ENCODE data around the gene ZIK1. TPM values are rescaled to one million over a fixed set of nuclear protein-coding genes. Genes with fewer than 3 reads are reported as not detected.

Gene ZIK1
- total and polyA plus RNA-seq, 9 of the 15 experiments (the other 6 are each of a cell fraction or from before 2014, with no cell fraction given) = 0.03 to 0.42 (median 0.15) TPM; not detected in 1

GRCh38 chr19:57599761-57600383 is 15.9 kb downstream of the ZIK1 start, which contains the start of gene ZNF530 (continued):
- TF ChIP-seq SMARCE1 (IDR thresholded peaks at IDR 0.05) = no peak
- TF ChIP-seq, protein P1, sequence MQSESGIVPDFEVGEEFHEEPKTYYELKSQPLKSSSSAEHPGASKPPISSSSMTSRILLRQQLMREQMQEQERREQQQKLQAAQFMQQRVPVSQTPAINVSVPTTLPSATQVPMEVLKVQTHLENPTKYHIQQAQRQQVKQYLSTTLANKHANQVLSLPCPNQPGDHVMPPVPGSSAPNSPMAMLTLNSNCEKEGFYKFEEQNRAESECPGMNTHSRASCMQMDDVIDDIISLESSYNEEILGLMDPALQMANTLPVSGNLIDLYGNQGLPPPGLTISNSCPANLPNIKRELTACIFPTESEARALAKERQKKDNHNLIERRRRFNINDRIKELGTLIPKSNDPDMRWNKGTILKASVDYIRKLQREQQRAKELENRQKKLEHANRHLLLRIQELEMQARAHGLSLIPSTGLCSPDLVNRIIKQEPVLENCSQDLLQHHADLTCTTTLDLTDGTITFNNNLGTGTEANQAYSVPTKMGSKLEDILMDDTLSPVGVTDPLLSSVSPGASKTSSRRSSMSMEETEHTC (IDR thresholded peaks at IDR 0.05) = no peak
- no peak for TF ChIP-seq CC2D1A (IDR thresholded peaks at IDR 0.05)
- no peak for TF ChIP-seq ZNF76 (CRISPR knock-in tag; IDR thresholded peaks at IDR 0.05; ENCODE audit: borderline replicate concordance)
- no peak for TF ChIP-seq ZBTB17 (CRISPR knock-in tag; IDR thresholded peaks at IDR 0.05)
- no peak for TF ChIP-seq ZNF696 (CRISPR knock-in tag; conservative IDR thresholded peaks at IDR 0.05)
- no peak for TF ChIP-seq KDM1A (IDR thresholded peaks at IDR 0.05)
- TF ChIP-seq ZFP30 (CRISPR knock-in tag; IDR thresholded peaks at IDR 0.05; ENCODE audit: borderline replicate concordance) = no peak
- TF ChIP-seq, protein P2, sequence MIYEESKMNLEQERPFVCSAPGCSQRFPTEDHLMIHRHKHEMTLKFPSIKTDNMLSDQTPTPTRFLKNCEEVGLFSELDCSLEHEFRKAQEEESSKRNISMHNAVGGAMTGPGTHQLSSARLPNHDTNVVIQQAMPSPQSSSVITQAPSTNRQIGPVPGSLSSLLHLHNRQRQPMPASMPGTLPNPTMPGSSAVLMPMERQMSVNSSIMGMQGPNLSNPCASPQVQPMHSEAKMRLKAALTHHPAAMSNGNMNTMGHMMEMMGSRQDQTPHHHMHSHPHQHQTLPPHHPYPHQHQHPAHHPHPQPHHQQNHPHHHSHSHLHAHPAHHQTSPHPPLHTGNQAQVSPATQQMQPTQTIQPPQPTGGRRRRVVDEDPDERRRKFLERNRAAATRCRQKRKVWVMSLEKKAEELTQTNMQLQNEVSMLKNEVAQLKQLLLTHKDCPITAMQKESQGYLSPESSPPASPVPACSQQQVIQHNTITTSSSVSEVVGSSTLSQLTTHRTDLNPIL (CRISPR knock-in tag; IDR thresholded peaks at IDR 0.05) = no peak
- TF ChIP-seq WHSC1 (IDR thresholded peaks at IDR 0.05; ENCODE audit: low read length) = no peak
- no peak for TF ChIP-seq CBX8 (IDR thresholded peaks at IDR 0.05; ENCODE audit: borderline replicate concordance, extremely low read depth, low read depth, low read length, poor library complexity, severe bottlenecking)
- no peak for TF ChIP-seq NEUROD1 (IDR thresholded peaks at IDR 0.05; ENCODE audit: borderline replicate concordance, low read depth, low read length, partially characterized antibody)
- no peak for TF ChIP-seq ERF (CRISPR knock-in tag; IDR thresholded peaks at IDR 0.05)
- TF ChIP-seq GTF2B (IDR thresholded peaks at IDR 0.05; ENCODE audit: extremely low read depth, insufficient read length) = no peak
- TF ChIP-seq XRCC4 (IDR thresholded peaks at IDR 0.05; ENCODE audit: extremely low read depth, insufficient read depth, insufficient read length) = no peak
- no peak for TF ChIP-seq ZNF398 (CRISPR knock-in tag; IDR thresholded peaks at IDR 0.05)
- TF ChIP-seq ARHGAP35 (IDR thresholded peaks at IDR 0.05; ENCODE audit: partially characterized antibody) = no peak
- TF ChIP-seq, protein P3, sequence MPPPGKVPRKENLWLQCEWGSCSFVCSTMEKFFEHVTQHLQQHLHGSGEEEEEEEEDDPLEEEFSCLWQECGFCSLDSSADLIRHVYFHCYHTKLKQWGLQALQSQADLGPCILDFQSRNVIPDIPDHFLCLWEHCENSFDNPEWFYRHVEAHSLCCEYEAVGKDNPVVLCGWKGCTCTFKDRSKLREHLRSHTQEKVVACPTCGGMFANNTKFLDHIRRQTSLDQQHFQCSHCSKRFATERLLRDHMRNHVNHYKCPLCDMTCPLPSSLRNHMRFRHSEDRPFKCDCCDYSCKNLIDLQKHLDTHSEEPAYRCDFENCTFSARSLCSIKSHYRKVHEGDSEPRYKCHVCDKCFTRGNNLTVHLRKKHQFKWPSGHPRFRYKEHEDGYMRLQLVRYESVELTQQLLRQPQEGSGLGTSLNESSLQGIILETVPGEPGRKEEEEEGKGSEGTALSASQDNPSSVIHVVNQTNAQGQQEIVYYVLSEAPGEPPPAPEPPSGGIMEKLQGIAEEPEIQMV (tag; conservative IDR thresholded peaks at IDR 0.05; ENCODE audit: low read depth) = peak; percentile 70; the same call in 1 of the 2 replicates
- TF ChIP-seq ESRRB (CRISPR knock-in tag; IDR thresholded peaks at IDR 0.05; ENCODE audit: borderline replicate concordance) = no peak
- TF ChIP-seq NR2C1 (IDR thresholded peaks at IDR 0.05) = peak; percentile 48
- TF ChIP-seq NR2C1 (tag; IDR thresholded peaks at IDR 0.05) = peak; percentile 82
- no peak for TF ChIP-seq BCOR (IDR thresholded peaks at IDR 0.05)
- TF ChIP-seq ZNF717 (CRISPR knock-in tag; IDR thresholded peaks at IDR 0.05) = no peak

All from K562 (cell line).